Measurements from ENCODE around the gene LTBP2.
A peak's percentile ranks its signal among the peaks of the same experiment; 100 is the strongest.

Gene LTBP2

GRCh38 chr14:74507085-74507484, 105.0 kb downstream of the LTBP2 start:
- DNase-seq (ENCODE audit: low read depth), result no peak

DNA sequence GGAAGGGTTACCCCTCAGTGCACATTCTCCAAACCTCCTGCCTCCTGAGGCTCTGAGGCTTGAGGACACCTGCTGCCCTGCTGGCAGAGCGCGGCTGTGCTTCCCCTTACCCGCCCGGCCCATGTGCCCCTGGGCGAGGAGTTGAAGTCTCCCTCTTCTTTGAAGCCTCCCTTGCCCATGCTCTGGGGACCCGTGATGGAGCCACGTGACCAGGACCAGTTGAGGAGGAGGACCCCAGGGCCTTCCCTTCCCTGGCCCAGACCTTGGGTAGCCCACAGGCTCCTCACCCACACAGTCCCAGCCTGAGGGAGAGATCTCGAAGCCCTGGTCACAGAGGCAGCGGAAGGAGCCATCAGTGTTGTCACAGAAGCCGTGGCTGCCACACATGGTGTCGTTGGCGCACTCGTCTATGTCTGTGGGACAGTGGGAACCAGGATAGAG, 105.6 kb downstream of the LTBP2 start:
- no peak for DNase-seq (ENCODE audit: low read depth)

DNA sequence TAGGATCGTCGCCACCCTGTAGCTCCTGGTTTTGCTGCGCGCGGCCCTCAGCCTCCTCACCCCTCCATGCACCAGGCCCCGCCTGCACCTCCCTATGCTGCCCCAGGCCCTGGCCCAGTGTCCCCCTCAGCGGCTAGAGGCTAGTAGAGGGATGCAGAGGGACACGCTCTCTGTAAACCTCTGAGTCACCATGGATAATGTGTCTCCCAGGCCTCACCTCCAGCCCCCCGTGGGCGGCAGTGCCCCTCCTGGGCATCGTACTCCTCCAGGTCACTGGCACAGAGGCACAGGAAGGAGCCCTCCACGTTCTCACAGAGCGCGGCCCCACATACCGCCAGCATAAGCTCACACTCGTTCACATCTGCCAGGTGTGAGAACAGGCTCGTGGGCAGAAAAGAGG, 106.2 kb downstream of the LTBP2 start:
- no peak for DNase-seq (ENCODE audit: low read depth)

- DNase-seq (ENCODE audit: low read depth), result no peak
These were observed 106.9 kb downstream of the LTBP2 start for GRCh38 chr14:74504874-74505720.

DNA sequence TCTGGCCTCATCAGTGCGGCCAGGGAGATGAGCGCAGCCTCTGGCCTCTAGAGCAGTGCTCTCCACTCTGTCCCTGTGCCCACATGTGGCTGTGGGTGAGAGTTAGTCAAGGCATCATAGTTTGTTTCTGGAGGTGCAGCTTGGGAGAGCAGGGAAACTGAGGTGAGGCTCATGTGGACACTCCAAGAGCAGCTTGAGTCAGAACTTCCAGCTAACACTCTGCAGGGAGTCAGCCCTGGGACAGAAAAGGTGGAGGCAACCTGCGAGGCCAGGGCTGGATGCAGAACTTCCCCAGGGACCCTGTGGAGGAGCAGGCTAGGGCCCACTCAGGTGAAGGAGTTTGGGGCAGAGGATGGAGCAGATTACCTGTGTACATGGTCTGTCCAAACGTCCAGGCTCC, 107.6 kb downstream of the LTBP2 start:
- DNase-seq (ENCODE audit: low read depth), result no peak

DNA sequence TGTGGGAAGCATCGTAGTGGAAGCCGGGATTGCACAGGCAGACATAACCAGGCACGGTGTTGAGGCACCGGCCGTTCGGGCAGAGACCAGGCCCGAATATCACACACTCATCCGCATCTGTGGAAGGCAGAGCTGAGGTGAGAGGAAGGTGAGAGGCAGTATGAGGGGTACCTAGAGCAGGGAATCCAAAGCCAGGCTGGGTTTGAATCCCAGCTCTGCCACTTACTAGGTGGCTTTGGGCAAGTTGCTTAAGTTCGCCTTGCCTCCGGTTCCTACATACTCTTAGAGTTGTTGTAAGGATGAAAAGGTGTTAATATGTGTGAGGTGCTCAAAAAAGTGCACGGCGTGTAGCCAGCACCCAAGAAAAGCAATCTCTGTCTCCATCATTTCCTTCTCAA, 108.1 kb downstream of the LTBP2 start:
- no peak for DNase-seq (ENCODE audit: low read depth)

GRCh38 chr14:74503291-74503937, 108.6 kb downstream of the LTBP2 start:
- no peak for DNase-seq (ENCODE audit: low read depth)

- DNase-seq (ENCODE audit: low read depth), result no peak
These were observed 109.6 kb downstream of the LTBP2 start for GRCh38 chr14:74502236-74503019.

DNA sequence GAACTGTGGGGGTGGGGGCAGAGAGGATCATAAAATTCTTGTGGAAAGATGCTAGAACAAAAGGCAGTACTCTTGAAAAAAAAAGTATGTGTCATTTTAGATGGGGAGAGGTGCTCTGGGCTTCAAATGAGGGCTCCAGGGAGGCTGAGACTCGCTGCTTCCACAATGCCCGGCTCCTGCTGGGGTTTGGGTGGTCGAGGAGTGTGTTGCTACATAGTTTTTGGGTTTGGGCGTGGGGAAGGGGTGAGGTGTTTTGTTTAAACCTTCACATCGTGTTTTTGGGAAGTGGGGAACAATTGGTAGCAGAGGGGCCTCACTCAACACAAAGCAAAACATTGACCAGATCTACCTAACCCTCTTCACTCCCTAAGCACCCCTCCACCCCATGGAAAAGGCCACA, 110.3 kb downstream of the LTBP2 start:
- no peak for DNase-seq (ENCODE audit: low read depth)

DNA sequence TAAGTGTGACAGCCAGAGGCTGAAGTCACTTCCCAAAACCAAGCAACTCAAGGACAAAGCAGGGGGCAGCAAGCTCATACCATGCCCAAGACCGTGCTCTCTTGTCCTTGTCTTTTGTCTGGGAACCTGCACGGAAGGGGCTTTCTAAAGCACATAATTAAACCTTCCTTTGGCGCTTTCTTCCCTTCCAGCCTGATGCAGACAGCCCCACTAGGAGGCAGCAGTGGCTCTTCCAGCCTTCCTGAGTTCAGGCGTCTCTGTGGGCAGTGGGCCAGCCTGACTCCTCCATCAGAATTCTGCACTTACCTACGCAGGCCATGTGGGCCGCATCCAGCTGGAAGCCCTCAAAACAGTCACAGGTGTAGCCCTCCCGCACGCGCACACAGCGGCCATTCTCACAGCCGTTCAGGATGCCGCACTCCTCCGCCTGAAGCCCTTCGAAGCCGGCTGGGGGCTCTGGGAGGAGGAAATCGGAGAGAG, 110.9 kb downstream of the LTBP2 start:
- DNase-seq (ENCODE audit: low read depth), result no peak

GRCh38 chr14:74500417-74501134, 111.5 kb downstream of the LTBP2 start:
- DNase-seq (ENCODE audit: low read depth), result no peak

- DNase-seq (ENCODE audit: low read depth), result no peak
These were observed 116.7 kb downstream of the LTBP2 start for GRCh38 chr14:74495356-74495755.

DNA sequence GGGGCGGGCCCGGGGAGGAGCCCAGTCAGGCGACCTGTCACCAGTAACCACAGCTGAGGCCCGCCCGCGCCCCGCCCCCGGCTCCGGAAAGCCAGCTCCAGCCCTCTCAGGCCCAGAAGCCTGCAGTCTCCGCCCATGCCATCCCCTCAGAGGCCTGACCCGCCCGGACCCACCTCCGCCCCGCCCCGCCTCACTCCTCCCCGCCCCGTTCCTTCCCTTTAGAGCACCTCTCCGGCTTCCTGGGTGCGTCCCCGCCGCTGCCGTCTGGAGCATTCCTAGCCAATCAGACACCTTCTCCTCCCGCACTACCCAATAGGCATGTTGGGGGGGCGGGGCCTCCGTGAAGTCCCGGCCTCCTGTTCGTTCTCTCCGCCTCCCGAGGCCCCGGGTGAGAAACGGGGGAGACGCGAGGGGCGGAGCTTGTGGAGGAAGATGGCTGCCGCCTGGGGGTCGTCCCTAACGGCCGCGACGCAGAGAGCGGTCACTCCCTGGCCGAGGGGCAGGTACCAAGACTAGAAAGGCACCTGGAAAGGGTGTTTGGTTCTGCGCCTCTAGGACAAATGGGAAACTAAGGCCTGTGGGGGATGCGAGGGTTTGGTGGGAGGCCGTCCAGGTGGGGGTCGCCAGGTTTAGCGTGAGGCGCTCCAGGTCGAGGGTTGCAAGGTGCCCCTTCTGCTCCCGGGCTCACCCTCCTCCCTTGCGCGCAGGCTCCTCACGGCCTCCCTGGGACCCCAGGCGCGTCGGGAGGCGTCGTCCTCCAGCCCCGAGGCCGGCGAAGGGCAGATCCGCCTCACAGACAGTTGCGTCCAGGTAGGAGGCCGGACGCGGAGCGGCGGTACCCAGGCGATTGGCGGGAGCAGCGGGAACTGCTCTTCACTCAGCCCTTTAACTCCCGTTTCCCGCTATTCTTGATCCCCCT, 118.4 kb downstream of the LTBP2 start, which contains the start of gene ISCA2:
TSS of gene ISCA2 (plus strand) at position 423 of the 919 bp plus-strand sequence. CDS start at position 433, 10 bp downstream.
- DNase-seq (ENCODE audit: low read depth), result peak; percentile 100

GRCh38 chr14:74492776-74493342, 119.2 kb downstream of the LTBP2 start, which contains the start of gene NPC2:
NPC2 (minus strand) TSS chr14:74493305; CDS start chr14:74493274, 31 bp downstream.
- DNase-seq (ENCODE audit: low read depth), result no peak

- DNase-seq (ENCODE audit: low read depth), result no peak
These were observed 119.9 kb downstream of the LTBP2 start for GRCh38 chr14:74491956-74492775.

- DNase-seq (ENCODE audit: low read depth), result no peak
These were observed 121.6 kb downstream of the LTBP2 start for GRCh38 chr14:74490486-74490885.

DNA sequence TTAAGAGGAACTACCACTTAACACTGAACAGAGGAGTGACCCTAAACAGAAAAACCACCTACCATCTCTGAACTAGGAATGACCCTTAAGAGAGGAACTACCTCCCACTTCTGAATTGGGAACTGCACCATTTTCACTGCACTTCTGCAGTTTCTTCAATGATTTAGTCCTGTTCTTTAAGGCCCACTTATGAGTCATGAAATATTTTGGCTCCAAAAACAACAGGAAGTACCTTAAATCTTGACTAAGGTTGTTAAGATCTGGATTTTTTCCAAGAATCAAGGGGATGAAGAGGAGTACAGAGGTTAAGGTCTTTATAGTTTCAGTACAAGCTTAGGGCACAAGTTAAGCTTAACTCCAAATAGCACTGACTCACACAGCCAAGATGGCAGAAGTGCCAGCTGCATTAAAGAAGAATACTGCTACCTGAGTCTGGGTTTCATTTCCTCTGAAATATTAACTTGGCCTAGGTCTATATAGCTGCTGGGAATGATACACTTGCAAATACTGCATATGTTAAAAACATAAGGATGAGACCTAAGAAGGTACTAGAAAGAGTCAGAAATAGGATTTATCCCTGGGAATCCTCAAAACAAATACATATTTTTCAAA, 123.1 kb downstream of the LTBP2 start:
- no peak for DNase-seq (ENCODE audit: low read depth)

DNA sequence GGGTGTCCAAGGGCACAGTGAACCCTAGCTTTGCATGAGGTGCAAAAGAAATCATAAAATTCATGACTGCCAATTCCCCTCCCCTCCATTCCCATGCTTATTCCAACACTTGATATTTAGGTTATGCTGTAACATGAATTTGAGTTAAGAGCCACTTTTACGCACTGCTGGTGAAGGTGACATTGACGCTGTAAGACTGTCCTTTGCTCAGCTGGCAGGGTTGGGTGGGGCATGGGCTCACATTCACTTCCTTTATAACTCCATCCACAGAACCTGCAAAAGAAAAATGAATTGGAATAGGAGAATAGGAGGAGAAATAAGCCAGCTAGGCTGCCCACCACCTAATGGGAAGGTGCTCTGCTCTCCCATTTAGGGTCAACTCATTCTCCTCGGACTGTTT, 125.9 kb downstream of the LTBP2 start:
- DNase-seq (ENCODE audit: low read depth), result no peak

GRCh38 chr14:74483321-74483720, 128.7 kb downstream of the LTBP2 start:
- DNase-seq (ENCODE audit: low read depth), result no peak
